ENCODE results near the gene NKG7.

GRCh38 chr19:51417810-51418157 is 45.3 kb upstream of the NKG7 start:
- no peak for TF ChIP-seq TAF1 (IDR thresholded peaks at IDR 0.05; ENCODE audit: borderline replicate concordance, insufficient read depth, low read length)
- TF ChIP-seq SIN3A (IDR thresholded peaks at IDR 0.05; ENCODE audit: borderline replicate concordance, insufficient read depth, low read length) = no peak

Measured in PFSK-1 (cell line).